Ramos (cell line): ENCODE data around the gene TSPAN17.
"Not testable (repeated sequence)": the region's sequence is repeated elsewhere in the genome, so short reads cannot be mapped to it uniquely, and the experiment has no call there.

Experiments used
- in situ Hi-C: fragments of 300-500 bp; cut with MboI; formaldehyde crosslinking; loops from one replicate; pipeline ENCODE4 v1.14.3; 2022; ENCODE audit warnings: low sequenced_read_pairs; ENCODE audit not compliant: unreplicated experiment

Gene TSPAN17

GRCh38 chr5:176699446-176699845 is 52.2 kb downstream of the TSPAN17 start:
- in situ Hi-C loops = not testable (repeated sequence)

GRCh38 chr5:176700239-176700847 is 53.1 kb downstream of the TSPAN17 start:
- in situ Hi-C loops = no loop called here

GRCh38 chr5:176702671-176703641 is 55.7 kb downstream of the TSPAN17 start:
- in situ Hi-C loops = no loop called here

- in situ Hi-C loops = no loop called here
Observed at GRCh38 chr5:176703857-176704256, 56.6 kb downstream of the TSPAN17 start.

GRCh38 chr5:176704355-176704754 is 57.1 kb downstream of the TSPAN17 start:
- in situ Hi-C loops = no loop called here

GRCh38 chr5:176704817-176705216 is 57.5 kb downstream of the TSPAN17 start:
- in situ Hi-C loops = no loop called here
